ENCODE measurements around the gene PTPRN2. TPM values are rescaled to one million over a fixed set of nuclear protein-coding genes. Genes with fewer than 3 reads are reported as not detected.

Gene PTPRN2
- total RNA-seq, 1 donor from 2014 or later: 2.4 TPM

- Histone ChIP-seq H3K36me3 (ENCODE audit: control insufficient read depth, insufficient read depth, low read length) (no peaks in the 10 kb centered on the region), H3K4me3 (ENCODE audit: low read depth, low read length) (no peak overlapping the region), H3K27me3 (ENCODE audit: control insufficient read depth, insufficient read depth, low read length) (no peaks in the 10 kb centered on the region)
- DNase-seq (ENCODE audit: low read depth): no peak
- TF ChIP-seq CTCF (IDR thresholded peaks at IDR 0.05; ENCODE audit: insufficient read depth, low read length, poor library complexity, severe bottlenecking): no peak
Observed at GRCh38 chr7:157990226-157990880, 597.3 kb downstream of the PTPRN2 start.

DNA sequence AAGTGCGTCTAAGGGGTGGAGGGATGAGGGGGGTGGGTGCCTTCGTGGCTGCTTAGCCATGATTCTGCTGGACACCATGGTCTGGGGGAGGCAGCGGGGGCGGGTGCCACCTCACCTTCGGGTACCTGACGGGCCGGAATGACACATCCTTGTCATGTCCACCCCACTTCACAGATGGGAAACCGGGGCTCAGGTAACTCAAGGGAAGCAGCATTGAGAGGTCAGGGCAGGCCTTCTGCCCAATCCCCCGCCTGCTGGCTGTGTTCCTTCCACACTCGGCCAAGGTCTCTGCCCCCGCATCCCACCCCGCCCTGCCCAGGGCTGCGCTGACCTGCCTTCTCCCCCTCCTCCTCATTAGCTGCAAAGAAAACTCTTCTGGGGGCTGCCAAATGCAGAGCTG lies 598.0 kb downstream of the PTPRN2 start:
- H3K36me3 ChIP-seq (ENCODE audit: control insufficient read depth, insufficient read depth, low read length): no peaks in the 10 kb centered on the region
- no peak overlapping the region for H3K4me3 ChIP-seq (ENCODE audit: low read depth, low read length)
- TF ChIP-seq CTCF (IDR thresholded peaks at IDR 0.05; ENCODE audit: insufficient read depth, low read length, poor library complexity, severe bottlenecking): no peak
- no peak for DNase-seq (ENCODE audit: low read depth)
- no peaks in the 10 kb centered on the region for H3K27me3 ChIP-seq (ENCODE audit: control insufficient read depth, insufficient read depth, low read length)

GRCh38 chr7:157987906-157988305 lies 599.7 kb downstream of the PTPRN2 start:
- Histone ChIP-seq H3K4me3 (ENCODE audit: low read depth, low read length) (no peak overlapping the region), H3K36me3 (ENCODE audit: control insufficient read depth, insufficient read depth, low read length) (no peaks in the 10 kb centered on the region), H3K27me3 (ENCODE audit: control insufficient read depth, insufficient read depth, low read length) (no peaks in the 10 kb centered on the region)
- DNase-seq (ENCODE audit: low read depth): no peak
- no peak for TF ChIP-seq CTCF (IDR thresholded peaks at IDR 0.05; ENCODE audit: insufficient read depth, low read length, poor library complexity, severe bottlenecking)

DNA sequence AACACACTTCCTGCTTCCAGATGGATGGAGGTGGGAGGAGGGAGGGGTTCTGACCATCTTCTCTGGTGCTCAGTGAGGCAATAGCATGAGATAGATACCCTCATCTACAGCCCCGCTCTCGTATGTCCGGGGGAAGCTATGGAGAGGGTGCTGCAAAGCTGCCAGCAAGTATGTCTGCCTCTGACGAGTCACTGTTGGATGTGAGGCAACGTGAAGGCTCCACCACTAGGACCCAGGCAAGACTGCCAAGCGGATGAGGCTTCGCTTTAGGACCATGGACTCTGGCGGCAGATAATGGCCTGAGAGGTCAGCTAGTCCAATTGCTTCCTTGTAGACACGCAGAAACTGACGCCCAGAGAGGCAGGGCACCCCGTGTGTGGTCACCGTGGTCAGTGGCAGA lies 601.6 kb downstream of the PTPRN2 start:
- no peak overlapping the region for H3K4me3 ChIP-seq (ENCODE audit: low read depth, low read length)
- H3K36me3 ChIP-seq (ENCODE audit: control insufficient read depth, insufficient read depth, low read length): no peaks in the 10 kb centered on the region
- no peak for TF ChIP-seq CTCF (IDR thresholded peaks at IDR 0.05; ENCODE audit: insufficient read depth, low read length, poor library complexity, severe bottlenecking)
- no peak for DNase-seq (ENCODE audit: low read depth)
- H3K27me3 ChIP-seq (ENCODE audit: control insufficient read depth, insufficient read depth, low read length): no peaks in the 10 kb centered on the region

DNA sequence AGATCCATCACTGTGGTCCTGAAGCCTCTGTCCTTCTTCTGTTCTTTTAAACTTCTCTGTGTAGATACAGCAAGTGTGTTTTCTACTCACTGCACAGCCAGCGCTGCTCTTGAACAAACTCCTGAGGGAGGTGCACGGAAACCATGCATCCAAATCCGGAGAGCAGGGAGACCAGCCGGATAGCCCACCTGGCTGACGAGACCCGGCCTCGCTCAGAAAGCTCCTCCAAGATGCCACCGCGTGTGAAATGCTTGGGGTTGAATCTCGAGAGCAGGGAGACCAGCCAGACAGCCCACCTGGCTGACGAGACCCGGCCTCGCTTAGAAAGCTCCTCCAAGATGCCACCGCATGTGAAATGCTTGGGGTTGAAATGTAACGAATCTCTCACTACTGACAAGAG lies 602.0 kb downstream of the PTPRN2 start:
- H3K4me3 ChIP-seq (ENCODE audit: low read depth, low read length): no peak overlapping the region
- no peaks in the 10 kb centered on the region for H3K36me3 ChIP-seq (ENCODE audit: control insufficient read depth, insufficient read depth, low read length)
- H3K27me3 ChIP-seq (ENCODE audit: control insufficient read depth, insufficient read depth, low read length): no peaks in the 10 kb centered on the region
- no peak for DNase-seq (ENCODE audit: low read depth)
- no peak for TF ChIP-seq CTCF (IDR thresholded peaks at IDR 0.05; ENCODE audit: insufficient read depth, low read length, poor library complexity, severe bottlenecking)

Measured in kidney epithelial cell (primary cell).